Stimulated activated CD8-positive, alpha-beta memory T cell treated with anti-CD3 and anti-CD28 coated beads, Interleukin-4, amount 100 ng/mL, for 48 hours (primary cell): Measurements from ENCODE around the gene DCUN1D2.
"Not testable (repeated sequence)": the region's sequence is repeated elsewhere in the genome, so short reads cannot be mapped to it uniquely, and the experiment has no call there.

Source experiments
- DNase-seq: peaks from one replicate; pipeline ENCODE4 v3.0.0-alpha.2; 2020

The DCUN1D2 gene

GRCh38 chr13:113442354-113442984 lies 48.0 kb downstream of the DCUN1D2 start:
- no peak for DNase-seq

- no peak for DNase-seq
Measured at GRCh38 chr13:113441661-113442060, 48.9 kb downstream of the DCUN1D2 start.

- no peak for DNase-seq
Measured at GRCh38 chr13:113437408-113438010, 53.0 kb downstream of the DCUN1D2 start.

- not testable (repeated sequence) for DNase-seq
Measured at GRCh38 chr13:113436866-113437265, 53.6 kb downstream of the DCUN1D2 start.

- DNase-seq: not testable (repeated sequence)
Measured at GRCh38 chr13:113435907-113436306, 54.6 kb downstream of the DCUN1D2 start.

- no peak for DNase-seq
Measured at GRCh38 chr13:113433391-113433916, 57.1 kb downstream of the DCUN1D2 start.

- no peak for DNase-seq
Measured at GRCh38 chr13:113432506-113433270, 57.8 kb downstream of the DCUN1D2 start.

- DNase-seq: no peak
Measured at GRCh38 chr13:113431171-113431570, 59.3 kb downstream of the DCUN1D2 start.

- no peak for DNase-seq
Measured at GRCh38 chr13:113430378-113431110, 60.0 kb downstream of the DCUN1D2 start.

GRCh38 chr13:113429608-113429985 lies 60.9 kb downstream of the DCUN1D2 start:
- DNase-seq: no peak

- no peak for DNase-seq
Measured at GRCh38 chr13:113428871-113429607, 61.5 kb downstream of the DCUN1D2 start.

GRCh38 chr13:113428469-113428865 lies 62.0 kb downstream of the DCUN1D2 start:
- no peak for DNase-seq

- DNase-seq: no peak
Measured at GRCh38 chr13:113427562-113428468, 62.7 kb downstream of the DCUN1D2 start.

GRCh38 chr13:113426591-113426986 lies 63.9 kb downstream of the DCUN1D2 start:
- DNase-seq: no peak

GRCh38 chr13:113425941-113426590 lies 64.4 kb downstream of the DCUN1D2 start:
- DNase-seq: no peak

GRCh38 chr13:113423520-113424163 lies 66.9 kb downstream of the DCUN1D2 start:
- no peak for DNase-seq

- no peak for DNase-seq
Measured at GRCh38 chr13:113422807-113423519, 67.5 kb downstream of the DCUN1D2 start.

- DNase-seq: no peak
Measured at GRCh38 chr13:113421673-113422270, 68.7 kb downstream of the DCUN1D2 start.
